ENCODE results near the gene PPT1.

The PPT1 gene

GRCh38 chr1:40023379-40023944 lies 73.6 kb downstream of the PPT1 start:
- DNase-seq, result no peak
